Dedifferentiated amniotic fluid mesenchymal stem cell (primary cell): Measurements from ENCODE around the gene ZNF679.
A peak's percentile ranks its signal among the peaks of the same experiment; 100 is the strongest.
"Not testable (repeated sequence)": the region's sequence is repeated elsewhere in the genome, so short reads cannot be mapped to it uniquely, and the experiment has no call there.

Experiments used
- DNase-seq: peaks from one replicate; pipeline ENCODE4 v3.0.0-alpha.2; 2016; ENCODE audit errors: extremely low spot score

Gene ZNF679

DNA sequence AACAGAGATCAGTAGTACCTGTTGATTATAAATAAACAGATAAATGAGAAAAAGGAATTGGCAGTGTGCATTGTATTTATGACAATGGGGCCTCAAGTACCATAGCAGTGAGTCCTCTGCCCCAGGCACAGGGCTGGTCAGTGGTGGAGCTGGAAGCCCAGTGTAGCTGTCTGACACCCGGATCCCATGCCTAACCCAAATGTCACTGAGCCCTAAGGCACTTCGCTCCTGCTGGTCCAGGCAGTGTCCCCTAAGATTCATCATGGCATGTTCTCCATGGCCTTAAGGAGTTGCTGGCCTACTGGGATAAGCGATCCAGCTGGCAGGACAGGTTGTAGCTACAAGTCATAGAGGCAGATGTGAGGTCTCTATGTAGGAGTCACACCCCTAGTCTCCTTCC, 82.2 kb downstream of the ZNF679 start:
- no peak for DNase-seq

DNA sequence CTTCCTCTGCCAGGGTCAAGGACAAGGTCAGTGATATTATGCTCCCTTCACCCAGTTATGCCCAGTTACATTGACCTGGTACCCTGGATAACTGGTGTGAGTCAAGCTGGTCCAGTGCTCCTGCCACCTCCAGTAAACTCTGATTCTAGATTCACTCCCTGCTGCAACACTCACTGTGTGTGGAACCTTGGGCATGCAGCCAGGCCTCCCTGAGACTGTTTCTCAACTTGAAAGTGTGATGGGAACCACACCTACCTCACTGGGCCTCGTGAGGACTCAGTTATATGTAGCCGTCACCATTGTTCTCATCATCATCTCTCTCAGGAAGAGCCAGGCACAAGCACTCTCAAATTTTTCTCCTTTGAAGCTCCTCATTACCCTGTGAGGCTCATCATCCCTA, 84.6 kb downstream of the ZNF679 start:
- no peak for DNase-seq

DNA sequence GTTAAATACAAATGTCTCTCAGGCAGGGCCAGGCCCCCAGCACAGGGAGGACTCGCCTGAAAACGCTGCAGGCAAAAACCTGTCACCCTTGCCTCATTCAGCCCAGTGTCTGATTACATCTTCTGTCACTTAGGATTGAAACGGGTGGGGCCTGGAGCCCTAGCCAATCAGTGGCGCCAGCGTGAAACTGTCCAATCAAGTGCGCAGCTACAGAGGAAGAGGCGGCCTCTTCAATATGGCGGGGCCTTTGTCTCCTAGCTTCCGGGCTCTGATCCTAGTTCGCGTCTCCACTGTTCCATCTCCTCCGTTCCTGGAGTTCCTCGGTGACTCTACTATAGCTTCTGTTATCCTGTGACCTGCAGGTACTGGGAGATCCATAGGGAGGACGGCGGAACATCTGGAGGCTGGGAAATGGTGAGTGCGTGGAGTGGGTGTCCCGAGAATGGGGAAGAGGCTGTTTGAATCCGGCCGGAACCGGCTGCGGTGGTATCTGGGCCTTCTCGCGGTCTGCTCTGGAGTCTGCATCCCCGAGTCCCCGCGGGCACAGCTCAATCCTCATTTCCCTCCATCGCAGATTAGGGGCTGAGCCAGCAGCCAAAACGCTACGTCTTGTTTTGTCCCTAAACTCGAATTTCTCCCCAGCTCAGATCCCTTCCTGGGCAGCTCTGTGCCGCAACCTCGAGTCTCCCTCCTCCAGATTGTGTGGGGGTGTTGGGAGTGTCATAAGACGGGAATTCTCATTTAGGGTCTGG, 85.6 kb downstream of the ZNF679 start, which contains the start of gene ZNF736:
Gene ZNF736, plus strand, starts transcription at position 222 of the 752 bp plus-strand sequence. Its CDS starts 190 bp downstream, at position 412.
- DNase-seq: peak; percentile 92

DNA sequence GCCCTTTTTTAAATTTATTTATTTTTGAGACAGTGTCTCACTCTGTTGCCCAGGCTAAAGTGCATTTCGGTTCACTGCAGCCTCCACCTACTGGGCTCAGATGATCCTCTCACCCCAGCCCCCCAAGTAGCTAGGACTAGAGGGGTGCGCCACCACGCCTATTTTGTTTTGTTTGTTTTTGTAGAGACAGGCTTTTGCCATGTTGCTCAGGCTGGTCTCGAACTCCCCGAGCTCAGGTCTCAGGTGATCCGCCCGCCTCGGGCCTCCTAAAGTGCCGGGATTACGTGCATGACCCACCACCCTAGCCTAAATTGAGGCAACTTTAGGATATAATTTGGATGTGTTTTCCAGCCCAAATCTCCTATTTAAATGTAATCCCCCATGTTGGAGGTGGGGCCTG, 86.3 kb downstream of the ZNF679 start:
- DNase-seq: no peak

DNA sequence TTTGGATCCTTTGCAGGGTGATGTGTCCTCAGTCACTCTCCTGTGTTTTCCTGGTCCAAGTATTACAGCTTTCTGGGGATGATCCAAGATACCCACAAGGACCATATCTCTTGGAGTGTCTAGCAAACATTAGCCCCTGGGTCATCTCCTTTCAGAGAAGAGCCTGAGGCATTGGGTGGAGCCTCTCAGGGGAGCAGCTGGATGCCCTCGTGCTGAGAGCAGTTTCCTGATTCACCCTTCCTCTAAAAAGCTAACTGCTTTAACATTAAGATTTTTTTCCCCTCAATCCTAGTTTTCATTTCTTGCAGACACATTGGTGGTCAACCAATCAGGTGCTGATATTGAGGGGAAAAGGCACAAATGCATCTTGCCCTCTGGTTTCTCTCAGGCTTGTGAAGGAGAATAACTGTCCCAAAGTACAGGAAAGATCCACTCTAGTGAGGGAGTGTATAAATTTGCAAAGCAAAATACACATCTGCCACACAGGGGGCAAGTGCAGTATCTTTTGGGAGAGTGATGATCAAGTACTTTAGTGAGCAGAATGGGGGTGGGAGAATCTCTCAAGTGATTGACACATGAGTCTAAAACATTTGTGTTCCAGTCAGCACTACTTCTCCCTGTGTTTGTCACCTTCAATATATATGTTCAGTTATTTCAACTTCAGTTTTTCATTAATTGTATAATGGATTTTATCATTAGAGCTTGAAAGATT, 87.9 kb downstream of the ZNF679 start:
- DNase-seq: not testable (repeated sequence)
